Measurements from ENCODE around the gene ERVH48-1. TPM values are rescaled to one million over a fixed set of nuclear protein-coding genes. Genes with fewer than 3 reads are reported as not detected.
"Not testable (repeated sequence)": the region's sequence is repeated elsewhere in the genome, so short reads cannot be mapped to it uniquely, and the experiment has no call there.

Gene ERVH48-1
- total and polyA plus RNA-seq, 2 experiments from 2014 or later: 5.4 to 14.8 TPM

DNA sequence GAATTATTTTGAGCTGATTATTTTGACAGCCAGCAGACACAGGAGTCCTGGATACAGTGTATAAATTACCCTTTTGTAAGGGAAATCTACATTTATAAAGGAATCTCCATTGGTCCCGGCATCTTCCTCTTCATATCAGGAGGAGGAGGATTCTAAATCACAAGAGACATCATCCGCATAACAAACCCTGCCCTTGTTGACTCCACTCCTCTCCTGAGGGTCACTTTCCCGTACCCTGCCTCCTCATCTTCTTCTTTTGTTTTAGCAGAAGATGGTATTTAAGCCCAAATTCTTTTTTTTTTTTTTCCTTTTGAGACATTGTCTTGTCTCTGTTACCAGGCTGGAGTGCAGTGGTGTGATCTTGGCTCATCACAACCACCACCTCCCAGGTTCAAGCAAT lies 34.3 kb upstream of the ERVH48-1 start:
- Histone ChIP-seq H4K20me1 (ENCODE audit: insufficient read depth, poor library complexity, severe bottlenecking) (no peaks in the 10 kb centered on the region), H3K36me3 (replicated peaks; ENCODE audit: insufficient read depth, low read depth) (no peaks in the 10 kb centered on the region), H3K4me2 (no peak overlapping the region), H3K9me3 (ENCODE audit: low read depth) (no peaks in the 10 kb centered on the region), H2AFZ (no peak overlapping the region), H3K27ac (no peak overlapping the region), H3K79me2 (no peaks in the 10 kb centered on the region), H3K27me3 (no peaks in the 10 kb centered on the region), H3K4me1 (ENCODE audit: insufficient read depth) (peaks cover 14% of the 10 kb centered on the region), H3K4me3 (no peak overlapping the region), H3K9me2 (replicated peaks; ENCODE audit: insufficient read depth) (no peaks in the 10 kb centered on the region)
- DNase-seq (ENCODE audit: low spot score): no peak
- TF ChIP-seq CTCF (IDR thresholded peaks at IDR 0.05; ENCODE audit: poor library complexity) (no peak), EZH2 (IDR thresholded peaks at IDR 0.05; ENCODE audit: borderline replicate concordance) (no peak), EZH2phosphoT487 (IDR thresholded peaks at IDR 0.05; ENCODE audit: low read depth, severe bottlenecking, unreplicated experiment) (no peak)
- WGBS (ENCODE audit: low lambda C conversion rate, missing lambda C conversion rate): 95% methylated on average over 3 of the region's 3 CpGs

GRCh38 chr21:42958122-42958521 lies 32.7 kb upstream of the ERVH48-1 start:
- H3K4me2 ChIP-seq; H3K27me3 ChIP-seq; H3K27ac ChIP-seq; H3K4me3 ChIP-seq; DNase-seq (ENCODE audit: low spot score); H3K79me2 ChIP-seq; H2AFZ ChIP-seq; H4K20me1 ChIP-seq (ENCODE audit: insufficient read depth, poor library complexity, severe bottlenecking); H3K9me3 ChIP-seq (ENCODE audit: low read depth); H3K9me2 ChIP-seq (replicated peaks; ENCODE audit: insufficient read depth); H3K36me3 ChIP-seq (replicated peaks; ENCODE audit: insufficient read depth, low read depth): not testable (repeated sequence)
- WGBS (ENCODE audit: low lambda C conversion rate, missing lambda C conversion rate): 79% methylated on average over 6 of the region's 6 CpGs
- H3K4me1 ChIP-seq (ENCODE audit: insufficient read depth): peaks cover 14% of the 10 kb centered on the region

DNA sequence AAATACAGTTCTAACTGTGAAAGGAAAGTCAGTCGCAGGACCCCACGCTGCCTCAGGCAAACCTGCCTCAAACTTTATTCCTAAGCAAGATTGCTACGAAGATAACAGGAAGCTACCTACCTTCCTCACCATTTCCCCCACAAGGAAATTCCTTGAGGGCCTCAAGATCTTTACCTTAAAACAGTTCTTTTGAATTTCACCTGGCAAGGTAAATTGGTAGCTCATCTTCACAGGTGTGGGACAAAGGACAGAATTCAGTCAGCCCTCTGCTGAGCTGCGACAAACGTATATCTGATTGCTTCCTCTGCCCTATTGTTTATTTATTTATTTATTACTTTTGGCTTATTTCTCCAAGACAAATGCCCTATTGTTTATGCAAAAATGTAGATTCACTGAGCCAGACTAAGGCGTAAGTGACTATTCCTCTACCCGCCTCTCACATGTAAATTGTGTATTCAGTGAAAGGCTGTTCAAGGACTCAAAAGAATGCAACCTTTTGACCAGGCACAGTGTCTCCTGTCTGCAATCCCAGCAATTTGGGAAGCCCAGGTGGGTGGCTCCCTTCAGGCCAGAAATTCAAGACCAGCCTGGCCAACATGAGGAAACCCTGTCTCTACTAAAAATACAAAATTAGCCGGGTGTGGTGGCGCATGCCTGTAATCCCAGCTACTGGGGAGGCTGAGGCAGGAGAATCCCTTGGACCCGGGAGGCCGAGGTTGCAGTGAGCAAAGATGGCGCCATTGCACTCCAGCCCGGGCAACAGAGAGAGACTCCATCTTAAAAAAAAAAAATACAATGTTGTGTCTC lies 31.6 kb upstream of the ERVH48-1 start:
- H3K4me3 ChIP-seq: no peak overlapping the region
- H3K36me3 ChIP-seq (replicated peaks; ENCODE audit: insufficient read depth, low read depth): no peaks in the 10 kb centered on the region
- H3K9me2 ChIP-seq (replicated peaks; ENCODE audit: insufficient read depth): no peaks in the 10 kb centered on the region
- WGBS (ENCODE audit: low lambda C conversion rate, missing lambda C conversion rate): 66% methylated on average over 13 of the region's 13 CpGs
- no peak for TF ChIP-seq EZH2 (IDR thresholded peaks at IDR 0.05; ENCODE audit: borderline replicate concordance)
- TF ChIP-seq EZH2phosphoT487 (IDR thresholded peaks at IDR 0.05; ENCODE audit: low read depth, severe bottlenecking, unreplicated experiment): no peak
- TF ChIP-seq CTCF (IDR thresholded peaks at IDR 0.05; ENCODE audit: poor library complexity): no peak
- H3K79me2 ChIP-seq: no peaks in the 10 kb centered on the region
- no peaks in the 10 kb centered on the region for H3K9me3 ChIP-seq (ENCODE audit: low read depth)
- no peaks in the 10 kb centered on the region for H4K20me1 ChIP-seq (ENCODE audit: insufficient read depth, poor library complexity, severe bottlenecking)
- peak overlapping the region; percentile 45 for H3K27ac ChIP-seq
- H3K4me2 ChIP-seq: no peak overlapping the region
- no peak overlapping the region for H2AFZ ChIP-seq
- H3K27me3 ChIP-seq: no peaks in the 10 kb centered on the region
- peaks cover 14% of the 10 kb centered on the region for H3K4me1 ChIP-seq (ENCODE audit: insufficient read depth)
- no peak for DNase-seq (ENCODE audit: low spot score)

GRCh38 chr21:42951193-42951592 lies 25.8 kb upstream of the ERVH48-1 start:
- H2AFZ ChIP-seq; H3K4me3 ChIP-seq; H3K4me1 ChIP-seq (ENCODE audit: insufficient read depth); H3K36me3 ChIP-seq (replicated peaks; ENCODE audit: insufficient read depth, low read depth); H3K9me2 ChIP-seq (replicated peaks; ENCODE audit: insufficient read depth); H4K20me1 ChIP-seq (ENCODE audit: insufficient read depth, poor library complexity, severe bottlenecking); H3K79me2 ChIP-seq; H3K9me3 ChIP-seq (ENCODE audit: low read depth); H3K4me2 ChIP-seq; H3K27ac ChIP-seq; H3K27me3 ChIP-seq; DNase-seq (ENCODE audit: low spot score): not testable (repeated sequence)
- 98% methylated on average over 9 of the region's 9 CpGs for WGBS (ENCODE audit: low lambda C conversion rate, missing lambda C conversion rate)

- 87% methylated on average over 13 of the region's 13 CpGs for WGBS (ENCODE audit: low lambda C conversion rate, missing lambda C conversion rate)
- H4K20me1 ChIP-seq (ENCODE audit: insufficient read depth, poor library complexity, severe bottlenecking); H3K9me2 ChIP-seq (replicated peaks; ENCODE audit: insufficient read depth); H3K4me2 ChIP-seq; DNase-seq (ENCODE audit: low spot score); H3K4me1 ChIP-seq (ENCODE audit: insufficient read depth); H3K4me3 ChIP-seq; H3K9me3 ChIP-seq (ENCODE audit: low read depth); H3K27ac ChIP-seq; H2AFZ ChIP-seq; H3K36me3 ChIP-seq (replicated peaks; ENCODE audit: insufficient read depth, low read depth); H3K79me2 ChIP-seq; H3K27me3 ChIP-seq: not testable (repeated sequence)
Observed at GRCh38 chr21:42949094-42949755, 23.8 kb upstream of the ERVH48-1 start.

Data from hepatocyte (in vitro differentiated cells).